CD4-positive, alpha-beta T cell treated with Interleukin-15 for 1 hour (primary cell): ENCODE measurements around the gene STRAP.
"Not testable (repeated sequence)": the region's sequence is repeated elsewhere in the genome, so short reads cannot be mapped to it uniquely, and the experiment has no call there.

Experiments used
- DNase-seq: peaks from one replicate; pipeline ENCODE4 v3.0.0-alpha.2; 2020

Gene STRAP

DNA sequence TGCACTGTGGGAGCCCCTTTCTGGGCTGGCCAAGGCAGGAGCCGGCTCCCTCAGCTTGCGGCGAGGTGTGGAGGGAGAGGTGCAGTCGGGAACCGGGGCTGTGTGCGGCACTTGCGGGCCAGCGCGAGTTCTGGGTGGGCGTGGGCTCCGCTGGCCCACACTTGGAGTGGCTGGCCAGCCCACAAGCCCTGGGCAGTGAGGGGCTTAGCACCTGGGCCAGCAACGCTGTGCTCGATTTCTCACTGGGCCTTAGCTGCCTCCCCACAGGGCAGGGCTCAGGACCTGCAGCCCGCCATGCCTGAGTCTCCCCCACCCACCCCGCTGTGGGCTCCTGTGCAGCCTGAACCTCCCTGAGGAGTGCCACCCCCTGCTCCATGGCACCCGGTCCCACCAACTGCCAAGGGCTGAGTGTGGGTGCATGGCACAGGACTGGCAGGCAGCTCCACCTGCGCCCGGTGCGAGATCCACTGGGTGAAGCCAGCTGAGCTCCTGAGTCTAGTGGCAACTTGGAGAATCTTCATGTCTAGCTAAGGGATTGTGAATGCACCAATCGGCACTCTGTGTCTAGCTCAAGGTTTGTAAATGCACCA, 7.5 kb upstream of the STRAP start:
- DNase-seq: not testable (repeated sequence)

DNA sequence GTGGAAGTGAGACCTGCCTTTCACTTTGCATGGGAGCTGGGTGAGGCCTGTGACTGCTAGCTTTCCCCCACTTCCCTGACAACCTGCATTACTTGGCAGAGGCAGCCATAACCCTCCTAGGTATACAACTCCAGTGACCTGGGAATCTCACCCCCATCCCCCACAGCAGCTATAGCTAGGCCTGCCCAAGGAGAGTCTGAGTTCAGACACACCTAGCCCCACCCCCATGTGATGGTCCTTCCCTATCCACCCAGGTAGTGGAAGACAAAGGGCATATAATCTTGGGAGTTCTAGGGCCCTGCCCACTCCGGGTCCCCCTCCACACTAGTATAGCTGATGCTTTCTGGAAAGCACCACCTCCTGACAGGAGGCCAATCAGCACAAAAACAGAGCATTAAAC, 6.3 kb upstream of the STRAP start:
- no peak for DNase-seq

DNA sequence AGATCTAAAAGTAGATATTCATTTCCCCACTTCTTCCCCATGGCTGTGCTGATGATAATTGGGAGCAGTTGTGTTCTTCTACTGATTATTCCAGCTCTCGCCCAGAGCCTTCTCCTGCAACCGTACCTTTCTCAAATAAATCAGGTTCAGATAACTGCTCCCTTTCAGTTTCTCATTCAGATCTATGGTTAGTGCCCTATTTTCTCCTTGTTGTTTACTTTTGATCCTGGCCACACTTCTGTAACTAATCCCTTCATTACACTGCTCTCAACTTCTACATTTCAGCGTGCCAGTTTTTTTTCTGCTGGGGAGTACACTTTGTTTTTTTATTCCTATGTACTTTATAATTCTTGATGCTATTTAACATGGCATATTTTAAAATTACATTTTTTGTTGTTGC, 2.8 kb upstream of the STRAP start:
- no peak for DNase-seq

DNA sequence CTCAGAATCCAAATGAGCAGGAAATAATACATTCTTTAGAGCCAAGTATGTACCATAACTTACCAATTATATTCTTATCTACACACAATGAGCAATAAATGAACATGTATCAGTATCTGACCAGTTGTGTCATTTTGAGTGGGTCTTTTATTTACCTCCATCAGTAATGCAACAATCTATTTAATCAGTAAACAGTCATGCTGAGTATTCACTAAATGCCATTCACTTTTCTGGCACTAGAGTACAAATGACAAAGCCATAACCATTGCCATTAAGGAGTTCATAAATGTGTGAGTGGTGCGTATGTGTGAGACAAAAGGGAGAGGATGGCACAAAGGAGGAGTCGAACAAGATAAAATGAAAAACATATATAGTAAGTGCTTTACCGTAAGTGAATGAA, 1.5 kb upstream of the STRAP start:
- no peak for DNase-seq

DNA sequence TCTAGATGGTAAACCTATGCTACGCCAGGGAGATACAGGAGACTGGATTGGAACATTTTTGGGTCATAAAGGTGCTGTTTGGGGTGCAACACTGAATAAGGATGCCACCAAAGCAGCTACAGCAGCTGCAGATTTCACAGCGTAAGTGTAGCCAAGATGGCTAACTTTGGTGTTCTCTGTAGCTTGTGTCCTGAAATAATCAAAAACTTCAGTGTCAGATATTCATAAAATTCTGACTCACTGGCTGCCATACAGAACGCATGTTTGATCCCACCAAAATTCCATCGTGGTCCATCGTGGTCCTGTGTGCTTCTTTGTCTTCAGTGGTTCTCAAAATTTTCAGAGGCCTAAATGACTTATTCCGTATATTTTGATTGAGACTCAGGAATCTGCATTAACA, 1.3 kb downstream of the STRAP start:
- DNase-seq: no peak

DNA sequence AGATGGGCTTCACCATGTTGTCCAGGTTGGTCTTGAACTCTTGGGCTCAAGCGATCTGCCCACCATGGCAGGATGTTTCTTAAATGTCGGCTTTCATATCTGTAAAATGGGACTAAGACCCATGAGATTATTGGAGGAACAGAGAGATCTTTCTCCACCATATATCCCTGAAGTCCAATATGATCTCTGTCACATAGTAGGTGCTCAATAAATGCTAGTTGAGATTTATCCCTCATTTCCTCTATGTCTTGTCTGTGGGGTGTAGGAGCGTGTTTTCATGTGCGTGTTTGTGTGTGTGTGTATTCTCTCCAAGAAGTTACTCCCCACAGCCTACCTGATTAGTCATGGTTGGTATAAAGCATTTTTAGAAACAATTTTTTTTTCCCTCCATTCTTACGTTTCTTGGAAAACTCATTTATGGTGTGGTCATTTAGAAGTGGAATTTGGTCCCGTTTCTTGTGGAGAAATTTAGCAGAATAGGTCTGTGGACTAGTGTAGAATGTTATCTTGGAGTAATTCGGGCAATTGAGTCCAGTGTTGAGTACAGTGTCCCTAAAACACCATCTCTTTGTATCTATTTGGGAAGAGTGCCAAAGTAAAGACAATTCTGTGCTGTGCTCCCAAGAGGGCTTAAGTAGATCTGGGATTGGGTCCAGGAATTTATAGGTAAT, 4.3 kb downstream of the STRAP start:
- no peak for DNase-seq

DNA sequence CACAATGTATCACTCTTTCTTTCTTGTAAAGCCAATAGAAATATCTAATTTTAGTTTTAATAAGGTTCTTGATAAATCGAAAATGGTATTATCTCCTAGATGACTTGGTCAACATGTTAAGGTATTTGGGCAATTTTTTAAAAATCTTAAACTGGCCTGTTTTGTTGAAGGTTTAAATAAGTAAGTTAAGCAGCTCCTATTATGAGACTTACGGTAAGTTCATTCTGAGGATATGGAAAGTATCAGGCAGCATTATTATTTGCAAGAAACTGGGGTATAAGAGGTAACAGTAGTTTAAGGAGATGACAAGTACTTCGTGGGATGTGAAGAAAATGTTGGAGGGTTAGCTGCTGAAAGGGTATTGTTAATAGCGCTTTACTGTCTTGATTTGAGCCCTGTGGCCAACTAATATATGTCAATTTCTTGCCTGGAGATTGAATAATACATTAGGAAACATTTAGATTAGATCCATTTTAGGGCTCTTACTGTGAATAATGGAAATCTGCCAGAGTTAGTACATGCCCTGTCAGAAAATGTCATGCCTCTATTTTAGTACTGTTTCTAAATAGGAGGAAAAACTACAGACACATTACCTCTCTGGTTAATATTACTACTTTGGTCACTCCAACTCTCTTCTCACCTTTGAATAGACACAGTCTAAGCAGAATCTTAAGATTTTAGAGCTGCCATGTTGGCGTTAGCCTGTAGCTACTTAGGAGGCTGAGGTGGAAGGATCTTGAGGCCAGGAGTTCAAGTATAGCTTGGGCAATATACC, 5.0 kb downstream of the STRAP start:
- DNase-seq: no peak

DNA sequence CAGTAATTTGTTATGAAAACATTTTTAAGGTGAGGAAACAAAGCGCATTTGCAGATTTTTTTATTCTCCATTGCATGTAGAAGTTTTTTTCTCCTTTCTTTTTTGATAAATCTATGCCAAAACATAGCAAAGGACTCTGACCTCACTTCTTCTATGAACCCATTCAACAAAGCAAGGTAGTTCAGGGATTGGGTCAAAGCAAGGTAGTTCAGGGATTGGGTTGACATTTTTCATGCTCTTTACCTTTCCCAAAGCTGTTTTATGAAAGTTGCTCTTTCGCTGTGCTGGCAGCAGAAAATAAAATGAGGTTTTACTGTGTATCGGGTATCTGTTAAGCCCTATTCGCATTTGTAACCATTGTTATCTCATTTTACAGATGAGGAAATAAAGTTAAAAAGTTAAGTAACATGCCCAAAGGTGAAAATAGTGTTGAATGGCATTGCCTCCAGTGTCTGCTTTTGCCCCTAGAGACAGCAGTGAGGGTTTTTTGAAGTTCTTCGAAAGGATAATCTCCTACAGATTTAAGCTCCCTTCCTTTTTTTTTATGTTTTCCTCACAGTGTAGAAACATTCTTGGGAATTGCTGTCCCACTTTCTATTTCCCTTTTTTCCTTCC, 10.6 kb downstream of the STRAP start:
- DNase-seq: no peak

DNA sequence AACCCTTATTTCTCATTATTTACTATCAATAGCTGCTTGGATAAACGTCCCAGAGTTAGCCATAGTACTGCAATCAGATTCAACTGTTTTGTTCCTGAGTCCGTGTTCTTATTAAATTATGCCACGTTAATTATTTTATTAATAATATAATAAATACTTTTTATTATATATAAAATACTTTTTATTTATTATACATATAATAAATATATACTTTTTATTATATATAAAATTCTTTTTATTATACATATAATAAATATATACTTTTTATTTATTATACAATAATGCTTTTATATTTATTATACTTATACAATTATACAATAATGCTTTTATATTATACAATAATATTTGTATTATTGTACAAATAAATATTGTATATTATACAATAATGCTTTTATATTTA, 11.1 kb downstream of the STRAP start:
- no peak for DNase-seq

DNA sequence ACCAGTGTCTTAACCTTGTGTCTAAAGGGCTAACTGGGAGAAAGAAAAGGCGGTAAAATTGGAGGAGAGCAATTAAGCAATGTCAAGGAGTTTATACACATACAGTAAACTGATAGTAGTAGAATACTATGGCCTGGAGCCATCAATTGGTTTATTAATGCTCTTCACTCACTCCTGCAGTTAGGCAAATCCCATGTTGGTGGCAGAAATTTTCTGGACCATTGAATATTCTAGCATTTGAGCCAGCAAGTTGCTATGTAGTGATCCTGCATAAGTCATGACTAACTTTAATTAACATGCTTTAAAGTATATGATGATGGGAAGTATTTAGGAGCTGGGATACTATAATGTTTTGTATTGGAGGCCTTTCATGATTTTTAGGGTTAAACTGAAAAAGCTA, 14.7 kb downstream of the STRAP start:
- no peak for DNase-seq

DNA sequence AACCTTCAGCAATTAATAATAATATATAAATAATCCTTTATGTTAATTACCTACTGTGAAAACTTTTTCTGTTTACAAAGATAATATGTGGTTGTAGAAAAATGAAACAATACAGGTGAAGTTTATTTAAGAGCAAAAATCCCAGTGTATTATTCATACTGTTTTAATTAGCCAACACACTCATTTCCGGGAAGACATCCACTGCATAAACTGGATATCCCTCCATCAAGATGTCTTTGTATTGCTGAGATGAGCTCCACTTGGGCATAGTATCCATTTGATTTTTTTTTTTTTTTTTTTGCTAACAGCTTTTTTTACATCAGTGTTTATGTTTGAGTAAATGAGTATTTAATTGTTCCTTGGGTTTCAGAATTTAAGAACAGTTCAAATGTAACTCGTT, 15.2 kb downstream of the STRAP start:
- DNase-seq: no peak

DNA sequence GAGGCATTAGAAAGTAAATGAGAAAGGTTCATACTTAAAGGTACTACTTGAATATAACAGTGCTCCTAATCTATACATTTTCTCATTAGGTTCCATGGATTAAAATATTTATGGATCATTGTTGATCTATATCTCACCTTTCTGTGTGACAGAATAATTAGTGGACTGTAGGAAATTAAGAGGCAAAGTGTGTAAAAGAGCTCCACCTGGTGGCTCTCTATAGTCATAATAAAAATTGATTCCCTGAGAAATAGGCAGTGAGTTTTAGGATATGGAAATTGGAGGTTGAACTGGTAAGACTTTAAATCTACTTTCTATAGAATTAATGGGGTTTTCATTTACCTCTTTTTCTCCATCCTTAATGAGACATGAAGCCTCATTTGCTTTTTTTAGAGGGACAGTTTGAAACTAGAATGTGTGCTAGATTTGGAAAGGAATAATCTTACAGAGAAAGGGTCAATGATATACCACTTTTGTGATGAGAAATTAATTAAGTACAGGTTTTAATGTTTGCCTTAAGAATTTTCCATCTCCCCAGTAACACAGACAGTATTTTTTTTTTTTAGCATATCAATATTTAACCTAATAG, 17.2 kb downstream of the STRAP start:
- no peak for DNase-seq

DNA sequence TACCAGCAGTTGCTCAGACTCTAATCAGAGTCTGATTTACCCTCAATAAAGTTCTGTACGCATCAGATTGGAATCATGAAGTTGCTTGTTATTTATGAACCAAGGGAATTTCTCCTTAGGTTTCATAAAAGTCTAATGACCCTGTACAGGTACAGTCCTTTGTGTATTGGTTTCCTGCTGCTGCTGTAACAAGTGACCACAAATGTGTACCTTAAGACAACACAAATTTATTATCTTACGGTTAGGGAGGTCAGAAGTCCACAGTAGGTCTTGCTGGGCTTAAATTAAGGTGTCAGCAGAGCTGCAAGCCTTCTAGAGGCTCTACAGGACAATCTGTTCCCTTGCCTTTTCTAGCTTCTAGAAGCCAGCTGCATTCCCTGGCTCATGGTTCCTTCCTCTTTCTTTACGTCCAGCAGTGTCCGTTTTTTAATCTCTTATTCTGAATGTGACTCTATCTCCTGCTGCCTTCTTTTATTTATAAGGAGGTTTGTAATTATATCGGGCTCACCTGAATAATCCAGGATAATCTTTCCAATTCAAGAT, 22.3 kb downstream of the STRAP start:
- no peak for DNase-seq

DNA sequence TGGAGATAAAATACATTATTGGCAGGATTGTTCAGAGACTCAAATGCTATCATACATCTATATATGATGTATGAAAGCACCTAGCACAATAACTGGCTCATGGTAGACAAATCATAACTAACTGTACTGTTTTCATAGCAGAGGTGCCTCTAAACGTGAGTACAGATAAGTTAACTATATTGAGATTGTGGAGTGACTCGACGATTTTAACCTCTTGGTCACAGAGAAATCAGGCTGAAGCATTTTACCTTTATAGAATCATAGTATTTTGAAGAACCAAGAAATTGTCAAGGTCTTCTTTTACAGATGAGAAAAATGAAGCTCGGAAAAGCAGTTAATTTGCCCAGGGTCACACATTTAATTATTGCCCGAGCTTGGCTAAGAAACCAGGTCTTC, 28.3 kb downstream of the STRAP start:
- DNase-seq: no peak

DNA sequence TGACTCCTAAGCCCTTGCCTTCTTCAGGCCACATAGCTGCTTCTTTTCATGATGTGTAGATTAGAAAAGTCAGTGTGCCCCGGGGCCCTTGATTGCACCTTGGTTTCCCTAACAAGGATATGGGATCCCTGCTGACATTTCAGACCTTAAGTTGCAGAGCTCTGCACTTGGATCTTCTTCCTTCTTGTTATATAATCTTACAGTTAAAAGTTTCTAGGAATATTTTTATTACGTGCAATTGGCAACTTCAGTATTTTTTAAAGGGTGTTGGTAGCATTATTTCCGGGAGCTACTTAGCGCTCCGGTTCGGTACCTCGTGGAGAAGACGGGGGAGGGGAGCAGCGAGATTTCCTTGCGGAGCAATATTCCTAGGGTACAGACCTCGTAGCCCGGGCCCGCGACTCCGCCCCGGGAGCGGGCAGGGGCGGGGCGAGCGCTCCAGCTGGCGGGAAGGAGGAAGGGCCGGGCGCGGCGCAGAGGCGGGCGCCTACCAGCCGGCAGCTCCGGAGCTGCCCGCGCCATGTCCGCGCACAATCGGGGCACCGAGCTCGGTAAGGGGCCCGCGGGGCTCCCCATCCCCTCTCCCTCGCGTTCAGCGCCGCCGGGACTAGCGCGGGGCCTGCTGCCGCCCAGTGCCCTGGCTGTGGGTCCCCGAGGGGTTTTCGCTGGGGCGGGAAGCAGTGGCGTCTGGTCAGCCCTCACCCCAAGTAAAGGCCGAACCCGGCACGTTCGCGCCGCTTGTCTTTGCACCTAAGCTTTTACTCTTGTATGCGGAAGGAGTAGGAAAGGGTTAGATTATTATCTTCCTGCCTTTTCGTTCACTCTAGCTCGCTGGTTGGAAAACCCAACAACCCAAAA, 28.9 kb downstream of the STRAP start, which contains the start of gene DERA:
Gene DERA (plus strand): TSS at position 469 of the 858 bp plus-strand sequence. CDS start 52 bp downstream, at position 521.
- DNase-seq: peak; percentile 52

DNA sequence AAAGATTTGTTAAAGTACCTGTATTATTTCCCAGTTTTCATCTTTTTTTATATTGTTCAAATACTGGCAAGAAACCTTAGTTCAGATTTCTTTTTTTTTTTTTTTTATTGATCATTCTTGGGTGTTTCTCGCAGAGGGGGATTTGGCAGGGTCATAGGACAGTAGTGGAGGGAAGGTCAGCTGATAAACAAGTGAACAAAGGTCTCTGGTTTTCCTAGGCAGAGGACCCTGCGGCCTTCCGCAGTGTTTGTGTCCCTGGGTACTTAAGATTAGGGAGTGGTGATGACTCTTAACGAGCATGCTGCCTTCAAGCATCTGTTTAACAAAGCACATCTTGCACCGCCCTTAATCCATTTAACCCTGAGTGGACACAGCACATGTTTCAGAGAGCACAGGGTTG, 29.7 kb downstream of the STRAP start:
- not testable (repeated sequence) for DNase-seq

DNA sequence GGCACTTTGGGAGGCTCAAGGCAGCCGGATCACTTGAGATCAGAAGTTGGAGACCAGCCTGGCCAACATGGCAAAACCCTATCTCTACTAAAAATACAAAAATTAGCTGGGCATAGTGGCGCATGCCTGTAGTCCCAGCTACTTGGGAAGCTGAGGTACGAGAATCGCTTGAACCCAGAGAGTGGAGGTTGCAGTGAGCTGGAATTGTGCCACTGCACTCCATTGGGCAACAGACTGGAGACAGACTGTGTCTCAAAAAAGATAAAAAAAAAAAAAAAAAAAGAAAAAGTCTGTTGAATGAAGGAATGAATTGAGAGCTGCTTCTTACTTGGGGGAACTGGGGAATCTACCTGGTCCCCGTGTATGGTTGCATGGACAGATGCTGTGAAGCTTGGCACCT, 31.9 kb downstream of the STRAP start:
- DNase-seq: not testable (repeated sequence)

DNA sequence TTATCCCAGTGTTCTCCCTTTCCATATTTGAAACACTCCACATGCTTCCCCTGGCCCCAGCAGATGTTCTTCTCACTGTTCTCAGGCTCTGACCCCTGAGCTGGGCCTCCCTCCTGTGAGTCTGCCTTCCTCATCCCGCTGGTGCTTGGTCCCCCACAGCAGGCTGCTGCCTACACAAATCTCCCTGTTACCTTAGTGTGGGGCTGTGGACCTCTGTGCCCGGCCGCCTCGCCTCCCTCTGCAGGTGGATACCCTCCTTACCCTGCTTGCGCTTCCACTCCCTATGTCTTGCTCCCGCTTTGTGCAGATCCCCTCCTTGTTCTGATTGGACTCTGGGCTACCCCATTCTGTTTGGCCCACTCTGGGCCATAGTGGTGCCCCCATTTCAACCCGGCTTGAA, 35.9 kb downstream of the STRAP start:
- DNase-seq: no peak

DNA sequence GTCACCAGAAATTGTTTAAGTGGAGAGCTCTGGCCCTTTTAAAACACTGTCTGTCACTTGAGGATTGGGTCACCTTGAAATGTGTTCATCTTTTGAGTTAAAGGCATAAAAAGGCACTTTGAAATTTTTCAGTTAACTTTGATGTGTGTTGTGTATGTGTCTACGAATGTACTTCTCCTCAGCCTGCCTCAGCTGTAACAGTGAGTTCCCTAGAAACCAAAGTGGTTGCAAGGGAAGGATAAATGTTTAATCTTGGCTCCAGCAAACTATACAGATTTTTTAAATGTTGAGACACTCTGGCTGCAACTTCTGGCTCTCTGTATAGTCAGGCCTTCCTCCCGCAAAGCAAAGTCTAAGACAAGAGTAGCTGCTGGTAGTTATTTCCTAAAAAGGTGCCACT, 37.2 kb downstream of the STRAP start:
- DNase-seq: no peak

DNA sequence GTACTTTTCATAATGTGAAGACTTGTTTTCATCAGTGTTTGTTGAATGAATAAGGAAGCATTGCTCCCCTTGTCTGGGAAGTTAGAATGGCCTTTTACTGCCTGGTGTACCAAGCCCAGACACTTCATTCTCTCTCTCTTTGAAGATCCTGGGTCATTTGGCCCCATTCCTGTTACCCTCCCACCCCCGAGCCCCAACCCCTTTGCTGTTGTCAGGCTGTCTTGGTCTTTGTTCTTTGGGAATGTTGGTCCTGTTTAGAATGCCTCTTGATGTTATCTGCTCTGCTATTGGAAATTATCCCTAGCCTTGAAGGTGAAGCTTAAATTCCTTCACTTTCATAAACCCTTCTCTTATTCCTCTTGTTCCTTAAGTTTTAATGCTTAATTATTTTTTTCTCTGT, 42.8 kb downstream of the STRAP start:
- no peak for DNase-seq

DNA sequence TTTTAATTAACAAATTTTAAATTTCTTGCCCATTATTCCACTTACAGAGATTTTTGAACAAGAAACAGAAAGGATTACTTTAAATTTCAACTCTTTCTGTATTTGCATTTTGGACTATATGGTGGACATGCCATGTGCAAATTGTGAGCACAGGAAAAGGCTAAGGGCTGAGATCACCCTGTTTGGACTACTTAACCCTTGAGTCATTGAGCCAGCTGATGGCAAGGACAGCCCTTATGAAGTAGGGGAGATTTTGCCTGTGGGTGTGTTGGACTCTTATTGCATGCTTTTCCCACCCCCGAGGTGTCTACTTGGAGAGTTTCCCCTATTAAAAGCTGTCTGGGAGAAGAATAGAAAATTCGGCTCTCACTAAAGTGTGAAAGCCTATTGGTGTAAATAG, 46.2 kb downstream of the STRAP start:
- DNase-seq: no peak
